Skeletal muscle satellite cell (primary cell): ENCODE data around the gene RAB3IL1.

Experiments used
- H3K27me3 ChIP-seq: 2 replicates; pipeline ENCODE4 v1.7.0; 2013; ENCODE audit warnings: low read length; ENCODE audit not compliant: control insufficient read depth, insufficient read depth
- H3K36me3 ChIP-seq: 2 replicates; pipeline ENCODE4 v1.7.0; 2013; ENCODE audit warnings: mild to moderate bottlenecking, control low read depth, low read length; ENCODE audit not compliant: insufficient read depth
- H3K4me1 ChIP-seq: 2 replicates; pipeline ENCODE4 v1.7.0; 2013; ENCODE audit warnings: low read length; ENCODE audit not compliant: control insufficient read depth, insufficient read depth
- H3K4me2 ChIP-seq: 2 replicates; pipeline ENCODE4 v1.7.0; 2013; ENCODE audit warnings: mild to moderate bottlenecking, low read length
- H3K4me3 ChIP-seq: 2 replicates; pipeline ENCODE4 v1.7.0; 2013; ENCODE audit warnings: low read length
- H3K9ac ChIP-seq: 2 replicates; pipeline ENCODE4 v1.7.0; 2013; ENCODE audit warnings: mild to moderate bottlenecking, low read depth, low read length, moderate library complexity
- H3K9me3 ChIP-seq: replicated peaks from 2 replicates; pipeline ENCODE4 v1.7.0; 2013; ENCODE audit warnings: mild to moderate bottlenecking, control low read depth, low read length

RAB3IL1 gene

DNA sequence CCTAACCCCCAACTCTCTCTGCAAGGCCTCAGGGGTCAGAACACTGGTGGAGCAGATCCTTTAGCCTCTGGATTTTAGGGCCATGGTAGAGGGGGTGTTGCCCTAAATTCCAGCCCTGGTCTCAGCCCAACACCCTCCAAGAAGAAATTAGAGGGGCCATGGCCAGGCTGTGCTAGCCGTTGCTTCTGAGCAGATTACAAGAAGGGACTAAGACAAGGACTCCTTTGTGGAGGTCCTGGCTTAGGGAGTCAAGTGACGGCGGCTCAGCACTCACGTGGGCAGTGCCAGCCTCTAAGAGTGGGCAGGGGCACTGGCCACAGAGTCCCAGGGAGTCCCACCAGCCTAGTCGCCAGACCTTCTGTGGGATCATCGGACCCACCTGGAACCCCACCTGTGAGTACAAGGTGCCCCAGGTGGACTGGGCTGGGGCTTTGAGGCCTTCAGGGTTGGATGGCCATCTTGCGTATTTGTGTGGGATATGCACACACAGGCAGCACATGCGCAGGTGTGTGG, 32.7 kb upstream of the RAB3IL1 start, which contains the start of gene BEST1:
Gene BEST1, plus strand, starts transcription at position 317 of the 513 bp plus-strand sequence. CDS start 1,456 bp downstream, outside the sequence.
- no peaks in the 10 kb centered on the region for H3K36me3 ChIP-seq
- peak within 1 kb of the TSS; percentile 25 for H3K4me2 ChIP-seq
- H3K4me1 ChIP-seq: peaks cover 20% of the 10 kb centered on the region
- H3K9me3 ChIP-seq: no peaks in the 10 kb centered on the region
- peaks cover 3% of the 10 kb centered on the region for H3K27me3 ChIP-seq
- H3K4me3 ChIP-seq: no peak within 1 kb of the TSS
- H3K9ac ChIP-seq: peak within 1 kb of the TSS; percentile 11

GRCh38 chr11:61949169-61950034, 32.0 kb upstream of the RAB3IL1 start:
- Histone ChIP-seq H3K36me3 (no peaks in the 10 kb centered on the region), H3K4me2 (peak overlapping the region; percentile 25), H3K4me1 (peaks cover 14% of the 10 kb centered on the region), H3K9ac (peak overlapping the region; percentile 11), H3K4me3 (no peak overlapping the region), H3K9me3 (no peaks in the 10 kb centered on the region), H3K27me3 (peaks cover 6% of the 10 kb centered on the region)

- Histone ChIP-seq H3K9ac (no peak overlapping the region), H3K36me3 (no peaks in the 10 kb centered on the region), H3K9me3 (no peaks in the 10 kb centered on the region), H3K4me3 (no peak overlapping the region), H3K4me2 (no peak overlapping the region), H3K27me3 (peaks cover 6% of the 10 kb centered on the region), H3K4me1 (peaks cover 8% of the 10 kb centered on the region)
Measured at GRCh38 chr11:61948505-61948904, 31.1 kb upstream of the RAB3IL1 start.

DNA sequence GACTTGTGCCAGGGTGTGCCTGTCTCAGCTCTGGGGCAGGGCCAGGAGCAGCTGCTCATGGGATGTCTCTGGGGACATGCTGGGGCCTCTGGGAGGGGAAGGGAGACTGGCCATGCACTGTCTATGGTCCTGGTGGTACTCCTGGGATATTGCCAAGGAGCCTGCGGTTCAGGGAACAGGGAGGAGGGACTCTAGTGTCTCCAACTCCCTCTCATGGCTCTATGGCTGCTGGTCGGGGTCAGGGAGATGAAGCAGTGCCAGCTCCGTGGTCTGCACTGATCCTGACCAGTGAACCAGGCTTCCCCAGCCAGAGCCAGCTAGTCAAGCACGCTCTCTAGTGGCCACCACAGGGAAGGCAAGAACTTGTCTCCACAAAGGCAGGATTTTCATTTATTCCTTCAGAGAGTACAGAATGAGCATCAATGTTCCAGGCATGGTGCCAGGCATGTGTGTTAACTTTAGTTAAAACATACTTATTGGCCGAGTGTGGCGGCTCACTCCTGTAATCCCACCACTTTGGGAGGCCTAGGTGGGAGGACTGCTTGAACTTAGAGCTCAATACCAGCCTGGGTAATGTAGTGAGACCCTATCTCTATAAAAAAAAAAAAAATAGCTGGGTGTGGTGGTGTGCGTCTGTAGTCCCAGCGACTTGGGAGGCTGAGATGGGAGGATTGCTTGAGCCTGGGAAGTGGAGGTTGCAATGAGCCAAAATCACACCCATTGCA, 30.3 kb upstream of the RAB3IL1 start:
- Histone ChIP-seq H3K4me3 (no peak overlapping the region), H3K27me3 (peaks cover 6% of the 10 kb centered on the region), H3K4me1 (peaks cover 8% of the 10 kb centered on the region), H3K9ac (no peak overlapping the region), H3K9me3 (no peaks in the 10 kb centered on the region), H3K36me3 (no peaks in the 10 kb centered on the region), H3K4me2 (no peak overlapping the region)

- H3K4me1 ChIP-seq: peaks cover 8% of the 10 kb centered on the region
- H3K4me2 ChIP-seq: no peak overlapping the region
- H3K27me3 ChIP-seq: peaks cover 6% of the 10 kb centered on the region
- H3K9me3 ChIP-seq: no peaks in the 10 kb centered on the region
- no peaks in the 10 kb centered on the region for H3K36me3 ChIP-seq
- no peak overlapping the region for H3K4me3 ChIP-seq
- no peak overlapping the region for H3K9ac ChIP-seq
Measured at GRCh38 chr11:61946894-61947293, 29.5 kb upstream of the RAB3IL1 start.

GRCh38 chr11:61945191-61945590, 27.8 kb upstream of the RAB3IL1 start:
- Histone ChIP-seq H3K9me3 (no peaks in the 10 kb centered on the region), H3K4me2 (no peak overlapping the region), H3K4me1 (peaks cover 8% of the 10 kb centered on the region), H3K9ac (no peak overlapping the region), H3K27me3 (peaks cover 8% of the 10 kb centered on the region), H3K36me3 (no peaks in the 10 kb centered on the region), H3K4me3 (no peak overlapping the region)

- H3K27me3 ChIP-seq: peaks cover 16% of the 10 kb centered on the region
- H3K4me2 ChIP-seq: no peak overlapping the region
- H3K9ac ChIP-seq: no peak overlapping the region
- no peaks in the 10 kb centered on the region for H3K36me3 ChIP-seq
- H3K4me1 ChIP-seq: no peaks in the 10 kb centered on the region
- H3K4me3 ChIP-seq: no peak overlapping the region
- no peaks in the 10 kb centered on the region for H3K9me3 ChIP-seq
Measured at GRCh38 chr11:61940466-61940865, 23.1 kb upstream of the RAB3IL1 start.

DNA sequence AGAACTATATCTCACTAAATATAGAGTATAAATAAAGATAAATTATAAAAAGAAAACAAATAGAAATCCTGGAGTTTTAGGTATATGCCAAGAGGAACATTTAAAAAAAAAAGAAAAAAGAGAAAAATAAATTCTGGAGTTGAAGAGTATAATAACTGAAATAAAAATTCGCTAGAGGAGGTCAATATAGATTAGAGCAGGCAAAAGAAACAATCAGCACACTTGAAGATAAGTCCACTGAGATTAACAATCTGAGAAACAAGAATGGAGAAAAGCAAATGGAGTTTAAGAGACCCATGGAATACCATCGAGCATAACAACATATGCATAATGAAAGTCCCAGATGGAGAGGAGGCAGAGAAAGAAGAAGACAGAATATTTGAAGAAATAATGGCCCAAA, 18.5 kb upstream of the RAB3IL1 start:
- H3K9me3 ChIP-seq: no peaks in the 10 kb centered on the region
- no peak overlapping the region for H3K4me2 ChIP-seq
- no peaks in the 10 kb centered on the region for H3K4me1 ChIP-seq
- H3K36me3 ChIP-seq: no peaks in the 10 kb centered on the region
- no peak overlapping the region for H3K4me3 ChIP-seq
- H3K9ac ChIP-seq: no peak overlapping the region
- peaks cover 19% of the 10 kb centered on the region for H3K27me3 ChIP-seq

- Histone ChIP-seq H3K9ac (no peak overlapping the region), H3K27me3 (peaks cover 16% of the 10 kb centered on the region), H3K9me3 (no peaks in the 10 kb centered on the region), H3K4me1 (no peaks in the 10 kb centered on the region), H3K36me3 (no peaks in the 10 kb centered on the region), H3K4me2 (no peak overlapping the region), H3K4me3 (no peak overlapping the region)
Measured at GRCh38 chr11:61930933-61931332, 13.6 kb upstream of the RAB3IL1 start.

DNA sequence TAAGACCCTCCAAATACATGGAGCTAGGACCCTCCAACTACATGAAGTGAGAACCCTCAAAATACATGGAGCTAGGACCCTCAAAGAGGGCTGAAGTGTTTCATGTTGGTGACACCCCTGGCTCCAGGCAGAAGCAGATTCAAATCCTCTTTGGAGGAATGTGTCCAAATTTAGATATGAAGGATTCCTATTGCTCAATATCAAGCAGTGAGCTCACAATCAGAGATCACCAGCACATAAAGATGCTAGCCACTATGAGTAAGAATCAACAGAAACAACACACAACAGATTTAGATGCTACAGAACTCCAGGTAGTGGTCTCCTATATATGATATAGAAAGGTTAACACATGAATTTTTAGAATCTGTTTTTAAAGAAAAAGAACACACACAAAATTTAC, 11.2 kb upstream of the RAB3IL1 start:
- peaks cover 12% of the 10 kb centered on the region for H3K27me3 ChIP-seq
- H3K4me1 ChIP-seq: peaks cover 3% of the 10 kb centered on the region
- no peak overlapping the region for H3K4me2 ChIP-seq
- no peaks in the 10 kb centered on the region for H3K9me3 ChIP-seq
- no peaks in the 10 kb centered on the region for H3K36me3 ChIP-seq
- no peak overlapping the region for H3K9ac ChIP-seq
- no peak overlapping the region for H3K4me3 ChIP-seq

- Histone ChIP-seq H3K4me2 (no peak overlapping the region), H3K9me3 (no peaks in the 10 kb centered on the region), H3K9ac (no peak overlapping the region), H3K4me3 (no peak overlapping the region), H3K4me1 (peaks cover 14% of the 10 kb centered on the region), H3K27me3 (peaks cover 12% of the 10 kb centered on the region), H3K36me3 (no peaks in the 10 kb centered on the region)
Measured at GRCh38 chr11:61927501-61927900, 10.1 kb upstream of the RAB3IL1 start.
